ENCODE data around the gene SOWAHA.

The SOWAHA gene

DNA sequence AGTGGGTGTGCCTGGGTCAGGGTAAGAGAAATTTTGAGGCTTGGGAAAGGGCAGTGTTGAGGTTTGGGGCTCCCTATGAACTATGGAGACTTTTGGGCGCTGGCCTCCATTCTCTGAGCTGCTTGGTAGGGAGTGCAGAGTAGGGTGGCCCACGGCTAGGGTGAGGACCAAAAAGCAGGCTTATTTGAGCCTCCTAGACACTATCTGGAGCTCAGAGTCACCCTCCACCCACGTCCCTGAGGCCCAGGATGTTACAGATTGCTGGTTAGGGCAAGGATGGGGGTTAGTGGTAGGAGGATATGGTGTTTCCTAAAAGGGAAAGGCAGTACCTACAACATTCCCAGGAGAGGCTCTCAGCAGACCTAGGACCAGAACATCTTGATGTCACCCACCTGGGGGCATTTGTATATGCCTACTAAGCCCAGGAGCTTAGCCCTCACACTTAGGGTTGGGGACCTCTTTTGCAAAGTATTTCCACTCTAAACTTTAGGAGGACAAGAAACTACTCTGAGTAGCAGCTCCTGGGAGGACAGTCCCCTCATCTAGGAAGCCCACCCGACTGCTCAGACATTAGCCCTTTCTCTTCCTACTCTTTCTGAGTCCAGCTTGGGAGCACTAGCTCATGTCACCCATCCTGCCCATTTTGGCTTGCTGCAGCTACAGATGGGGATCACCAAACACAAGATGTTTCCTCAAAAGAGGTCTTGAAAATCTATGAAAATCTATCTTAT lies 15.0 kb downstream of the SOWAHA start:
- no peak for DNase-seq (ENCODE audit: low read depth)

DNA sequence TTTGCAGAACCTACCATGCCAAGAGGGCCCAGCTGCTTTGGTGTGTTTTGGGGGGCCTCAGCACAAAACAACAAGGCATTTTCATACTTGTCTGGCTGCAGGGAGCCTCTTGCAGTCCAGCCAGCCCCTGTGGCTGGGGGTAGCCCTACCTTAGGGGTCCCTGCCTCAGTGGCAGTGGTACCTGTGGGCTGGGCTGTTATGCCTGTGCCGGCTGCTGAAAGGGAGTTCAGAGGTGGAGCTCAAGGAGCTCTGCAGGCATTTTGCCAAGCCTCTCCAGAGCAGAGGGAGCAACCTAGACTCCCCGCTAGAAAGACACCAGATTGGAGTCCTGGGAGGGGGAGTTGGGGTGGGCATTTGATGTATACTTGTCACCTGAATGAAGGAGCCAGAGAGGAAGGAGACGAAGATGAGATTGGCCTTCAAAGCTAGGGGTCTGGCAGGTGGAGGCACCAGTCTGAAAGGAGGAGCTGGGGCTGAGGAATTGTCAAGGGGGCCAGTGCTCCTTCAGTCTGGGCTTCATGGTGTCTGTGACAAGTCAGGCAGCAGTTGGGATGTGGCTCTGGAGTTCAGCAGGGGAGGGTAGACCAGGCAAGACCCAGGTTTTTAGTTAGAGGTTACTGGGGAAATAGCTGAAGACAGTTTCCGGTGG lies 15.9 kb downstream of the SOWAHA start:
- DNase-seq (ENCODE audit: low read depth) = no peak

DNA sequence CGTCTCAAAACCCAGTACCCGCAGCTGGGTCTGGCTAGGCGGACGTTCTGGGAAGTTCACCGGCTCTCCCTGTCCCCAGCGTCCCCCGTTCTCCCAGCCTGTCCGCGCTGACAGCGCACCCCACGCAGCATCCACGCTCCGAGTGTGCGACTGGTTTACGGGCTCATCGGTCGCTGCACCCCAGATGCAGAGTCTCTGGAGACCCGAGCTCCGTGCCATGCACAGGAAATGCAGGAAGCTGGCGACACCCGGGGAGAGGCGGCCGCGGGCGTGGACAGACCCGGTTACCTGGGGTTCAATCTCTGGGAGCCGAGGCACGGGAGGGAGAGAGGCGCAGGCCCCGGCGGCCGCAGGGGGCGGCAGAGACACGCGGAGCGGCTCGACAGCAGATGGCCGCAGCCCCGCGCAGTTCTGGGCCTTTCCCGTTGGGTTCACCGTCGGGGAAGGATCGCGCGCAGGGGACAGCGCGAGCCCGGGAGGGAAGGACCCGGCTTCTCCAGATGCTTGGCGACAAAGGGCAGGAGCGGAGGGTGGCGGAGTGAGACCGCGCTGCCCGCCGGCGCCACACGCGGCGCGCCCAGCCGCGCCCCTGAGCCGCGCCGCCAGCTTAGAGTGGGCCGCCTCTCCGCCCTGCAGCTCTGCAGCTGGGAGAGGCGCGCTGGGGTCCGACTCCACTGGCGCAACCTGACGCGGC lies 16.8 kb downstream of the SOWAHA start:
- peak; percentile 51 for DNase-seq (ENCODE audit: low read depth)

DNA sequence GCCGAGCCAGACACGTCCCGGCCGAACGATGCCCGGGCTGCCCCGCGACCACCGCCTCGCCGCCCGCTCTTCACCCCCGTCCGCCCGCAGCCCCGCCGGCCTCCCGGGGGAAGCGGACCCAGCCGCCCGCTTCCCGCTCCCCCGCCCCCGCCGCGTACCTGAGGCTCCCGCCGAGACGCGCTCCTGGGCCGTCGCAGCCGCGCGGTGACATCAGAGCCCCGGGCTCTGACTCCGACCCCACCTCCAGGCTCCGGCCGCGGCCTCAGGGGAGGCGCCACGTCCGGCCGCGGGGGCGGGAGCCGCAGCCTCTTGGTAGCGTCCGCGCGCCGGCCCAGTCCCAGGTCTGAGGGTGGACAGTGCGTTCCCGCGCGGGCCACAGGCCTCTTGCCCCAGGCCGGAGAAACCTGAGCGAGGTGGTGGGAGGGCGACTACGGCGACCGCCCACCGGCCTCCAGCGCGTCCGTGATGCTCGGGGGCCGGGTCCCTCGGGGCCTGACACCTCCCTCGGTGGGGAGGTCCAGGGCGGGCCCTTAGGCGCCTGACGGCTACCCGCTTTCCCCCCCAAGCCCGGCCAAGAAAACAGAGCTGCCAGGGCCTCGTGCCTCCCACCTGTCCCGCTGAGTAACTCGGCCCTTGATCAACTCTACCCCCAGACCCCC lies 17.5 kb downstream of the SOWAHA start, which contains the start of gene SHROOM1:
TSS of gene SHROOM1 (minus strand) at position 212 of the 659 bp plus-strand sequence. CDS start 4,507 bp downstream, outside the sequence.
- no peak for DNase-seq (ENCODE audit: low read depth)

DNA sequence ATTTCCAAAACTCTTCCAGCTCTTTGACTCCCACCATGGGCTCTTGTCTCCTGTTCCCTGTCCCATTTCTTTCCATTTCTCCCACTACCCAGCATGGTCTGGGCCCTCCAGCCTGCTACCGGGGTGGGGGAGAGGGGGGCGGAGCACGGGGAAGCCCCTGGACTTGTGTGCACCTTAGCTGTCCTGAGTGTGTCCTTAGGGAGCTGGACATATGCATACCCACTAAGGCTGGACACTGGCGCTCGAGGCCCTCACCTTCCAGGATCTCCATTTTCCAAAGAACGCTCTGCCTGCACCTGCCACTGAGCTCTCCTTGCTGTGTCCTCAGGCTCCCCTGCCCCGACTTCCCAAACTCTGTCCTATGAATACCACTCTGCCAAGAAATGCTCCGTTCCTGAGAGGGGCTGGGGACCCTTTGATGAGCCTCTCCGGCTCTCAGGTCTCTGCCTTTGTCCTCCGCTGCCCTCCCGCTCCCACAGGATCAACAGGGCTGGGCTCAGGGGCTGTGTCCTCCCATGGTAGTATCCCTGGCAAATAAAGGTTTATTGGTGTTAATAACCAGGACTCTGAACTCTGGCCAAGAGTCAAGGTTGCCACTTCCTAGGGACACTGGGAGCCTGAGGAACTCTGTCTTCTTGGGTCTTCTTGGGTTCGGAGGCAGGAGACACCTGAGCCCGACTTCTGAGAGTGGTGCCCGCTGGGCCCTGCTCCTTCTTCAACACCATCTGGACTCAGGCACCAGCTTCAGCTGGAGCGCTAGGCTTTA lies 18.2 kb downstream of the SOWAHA start:
- DNase-seq (ENCODE audit: low read depth) = no peak

DNA sequence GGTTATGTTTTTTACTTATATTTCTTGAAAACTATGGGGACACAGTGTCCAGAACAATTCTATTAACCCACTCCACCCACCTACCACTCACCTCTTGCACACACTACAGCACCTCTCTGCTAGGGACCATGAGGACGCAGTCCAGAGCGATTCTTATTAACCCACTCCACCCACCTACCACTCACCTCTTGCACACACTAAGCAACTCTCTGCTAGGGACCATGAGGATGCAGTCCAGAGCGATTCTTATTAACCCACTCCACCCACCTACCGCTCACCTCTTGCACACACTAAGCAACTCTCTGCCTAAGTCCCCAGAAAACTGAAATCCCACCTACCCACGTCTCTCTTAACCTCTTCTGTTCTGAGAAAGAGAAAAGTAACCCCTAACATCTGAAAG lies 19.5 kb downstream of the SOWAHA start:
- no peak for DNase-seq (ENCODE audit: low read depth)

DNA sequence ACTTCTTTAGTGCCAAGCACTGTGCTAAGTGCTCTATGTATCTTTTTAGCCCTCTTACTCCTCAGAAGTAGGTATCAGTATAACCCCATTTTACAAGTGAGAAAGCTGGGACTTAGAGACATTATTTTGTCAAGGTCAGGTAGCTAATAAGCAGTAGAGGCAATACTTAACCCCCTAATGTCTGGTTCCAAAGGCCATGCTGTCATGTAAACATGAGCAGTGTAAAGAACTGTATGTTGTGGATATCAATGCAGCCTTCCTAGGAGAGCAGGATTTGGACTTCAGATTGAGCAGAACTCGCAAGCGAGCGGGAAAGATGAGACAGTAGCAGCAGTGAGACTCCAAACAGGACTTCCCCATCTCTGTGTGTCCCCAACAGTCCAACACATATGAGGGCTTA lies 21.0 kb downstream of the SOWAHA start:
- DNase-seq (ENCODE audit: low read depth) = no peak

DNA sequence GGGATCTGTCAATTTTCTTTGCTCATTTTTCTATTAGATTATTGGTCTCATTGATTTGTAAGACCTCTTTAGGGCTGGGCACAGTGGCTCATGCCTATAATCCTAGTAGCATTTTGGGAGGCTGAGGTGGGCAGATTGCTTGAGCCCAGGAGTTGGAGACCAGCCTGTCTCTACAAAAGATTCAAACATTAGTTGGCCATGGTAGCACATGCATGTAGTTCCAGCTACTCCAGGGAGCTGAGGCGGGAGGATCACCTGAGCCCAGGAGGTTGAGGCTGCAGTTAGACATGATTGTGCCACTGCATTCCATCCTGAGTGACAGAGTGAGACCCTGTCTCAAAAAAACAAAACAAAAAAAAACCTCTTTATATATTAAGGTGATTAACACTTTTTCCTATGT lies 23.8 kb downstream of the SOWAHA start:
- no peak for DNase-seq (ENCODE audit: low read depth)

DNA sequence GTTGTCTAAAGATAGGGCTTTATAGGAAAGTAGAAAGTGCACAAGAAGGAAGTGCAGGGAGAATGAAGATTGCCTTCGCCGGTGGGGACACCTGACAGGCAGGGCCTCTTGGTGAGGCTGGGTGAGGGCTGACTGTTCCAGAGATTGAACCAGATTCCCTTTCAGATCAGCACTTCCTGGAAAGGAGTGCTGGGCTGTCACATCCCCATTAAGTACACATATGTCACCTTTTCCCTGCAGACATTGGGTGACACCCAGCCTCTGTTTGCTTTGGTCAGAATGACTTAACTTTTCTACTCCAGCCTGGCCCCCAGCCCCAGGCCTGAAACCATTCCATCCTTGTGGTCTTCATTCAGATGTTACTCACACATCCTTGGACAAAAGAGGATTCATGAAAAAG lies 24.8 kb downstream of the SOWAHA start:
- no peak for DNase-seq (ENCODE audit: low read depth)

DNA sequence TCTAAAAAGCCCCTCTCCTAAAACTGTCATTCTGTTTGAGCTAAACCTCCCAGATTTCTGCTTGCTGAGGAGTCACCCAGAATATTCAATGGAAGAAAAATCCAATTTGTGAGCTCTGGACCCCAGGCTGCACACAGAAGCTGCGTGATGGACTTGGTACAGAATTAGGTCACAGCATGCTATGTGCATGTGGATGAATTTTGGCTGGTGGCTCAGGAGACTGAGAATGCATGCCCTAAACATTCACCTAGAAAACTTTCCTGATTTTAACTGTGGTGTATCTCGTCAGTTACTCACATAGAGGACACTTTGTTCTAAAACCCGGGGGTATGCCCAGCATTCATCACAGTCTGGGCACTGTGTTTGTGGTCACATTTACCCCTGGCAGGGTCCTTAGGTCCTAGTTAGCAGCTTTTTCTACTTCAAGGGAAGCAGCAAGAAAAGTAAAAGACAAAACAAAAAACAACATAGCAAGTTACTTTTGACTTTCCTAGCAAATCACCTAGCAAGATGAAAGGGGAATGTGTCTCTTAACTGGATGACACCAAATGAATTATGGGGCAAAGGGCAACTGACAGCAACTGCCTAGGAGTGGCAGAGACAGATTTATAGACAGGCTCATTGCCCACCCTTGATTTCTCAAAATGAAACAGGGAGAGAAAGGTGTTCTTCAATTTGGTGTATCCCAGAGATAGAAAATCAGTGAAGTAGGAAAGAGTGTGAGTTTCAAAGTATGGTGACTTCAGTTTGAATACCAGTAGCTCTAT lies 25.6 kb downstream of the SOWAHA start:
- DNase-seq (ENCODE audit: low read depth) = no peak

DNA sequence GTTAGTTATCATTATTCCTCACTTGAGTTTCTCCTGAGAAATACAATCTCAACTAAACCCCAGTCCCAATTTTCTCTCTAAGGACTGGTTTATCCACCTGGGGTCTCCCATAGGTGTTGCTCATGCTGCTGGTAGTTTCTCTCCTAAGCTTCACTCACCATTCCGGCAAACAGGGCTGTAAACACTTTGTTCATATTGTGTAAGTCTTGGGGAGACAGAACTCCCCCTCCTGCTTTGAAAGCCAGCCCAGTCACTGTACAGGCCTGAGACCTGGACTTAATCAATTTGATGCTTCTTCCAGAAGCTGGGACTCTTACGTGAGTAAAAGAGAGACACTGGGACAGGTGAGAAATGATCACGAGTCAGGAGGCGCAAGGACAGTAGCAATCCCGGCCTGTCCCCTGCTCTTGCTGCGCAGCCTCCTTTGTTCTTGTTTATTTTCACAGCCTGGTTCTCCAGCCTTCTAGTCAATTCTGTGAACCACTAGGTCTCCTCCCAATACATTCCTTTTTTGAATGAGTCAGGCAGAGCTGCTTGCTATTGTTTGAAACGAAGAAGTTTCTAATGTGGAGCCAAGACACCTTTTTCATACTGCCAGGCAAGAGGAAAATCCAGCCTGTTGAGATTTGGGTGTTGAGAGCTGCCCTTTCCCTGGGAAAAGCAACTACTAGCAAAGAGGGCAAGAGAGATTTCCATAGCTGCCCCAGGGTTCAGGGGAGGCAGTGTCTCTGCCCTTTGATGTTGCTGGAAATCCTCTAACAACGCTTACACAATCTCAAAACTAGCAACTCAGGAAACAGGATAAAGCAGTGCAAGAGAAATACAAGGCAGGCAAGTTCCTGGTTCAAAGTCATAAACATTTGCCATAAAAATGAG lies 26.6 kb downstream of the SOWAHA start:
- no peak for DNase-seq (ENCODE audit: low read depth)

DNA sequence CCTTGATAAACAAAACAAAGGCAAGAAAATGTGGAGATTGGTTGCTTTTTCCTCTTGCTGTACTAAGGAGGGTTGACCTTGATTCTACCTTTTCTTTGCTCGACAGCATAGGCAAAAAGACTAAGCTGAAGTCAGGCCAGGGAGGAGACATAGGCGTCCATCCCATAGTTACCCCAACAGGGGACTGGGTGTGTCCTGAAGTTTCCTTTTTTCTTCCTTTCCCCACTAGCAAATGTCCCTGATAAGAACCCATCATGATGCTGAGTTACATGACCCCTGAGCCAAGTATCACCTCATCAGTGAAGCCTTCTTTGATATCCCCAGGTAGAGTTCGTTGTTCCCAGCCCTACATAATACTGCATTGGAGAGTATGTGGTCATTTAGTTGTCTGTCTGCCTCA lies 27.2 kb downstream of the SOWAHA start:
- DNase-seq (ENCODE audit: low read depth) = no peak

DNA sequence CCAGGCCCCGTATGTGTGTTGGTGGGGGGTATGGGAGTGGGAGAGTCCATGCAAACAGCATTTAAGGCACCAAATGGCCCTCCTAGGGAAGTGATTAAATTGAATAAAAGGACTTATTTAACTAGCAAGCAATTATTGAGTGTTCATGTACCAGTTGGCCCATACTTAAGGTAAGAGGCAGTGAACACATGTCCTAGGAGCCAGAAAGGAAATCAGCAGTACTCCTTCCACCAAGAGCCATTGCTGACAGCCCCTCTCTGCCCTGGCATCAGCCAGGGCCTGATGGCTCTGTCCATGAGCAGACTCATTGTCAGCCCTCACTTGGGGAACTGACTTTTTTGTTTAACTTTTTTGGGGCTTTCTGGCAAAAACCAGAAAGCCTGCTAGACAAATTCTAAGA lies 27.8 kb downstream of the SOWAHA start:
- no peak for DNase-seq (ENCODE audit: low read depth)

DNA sequence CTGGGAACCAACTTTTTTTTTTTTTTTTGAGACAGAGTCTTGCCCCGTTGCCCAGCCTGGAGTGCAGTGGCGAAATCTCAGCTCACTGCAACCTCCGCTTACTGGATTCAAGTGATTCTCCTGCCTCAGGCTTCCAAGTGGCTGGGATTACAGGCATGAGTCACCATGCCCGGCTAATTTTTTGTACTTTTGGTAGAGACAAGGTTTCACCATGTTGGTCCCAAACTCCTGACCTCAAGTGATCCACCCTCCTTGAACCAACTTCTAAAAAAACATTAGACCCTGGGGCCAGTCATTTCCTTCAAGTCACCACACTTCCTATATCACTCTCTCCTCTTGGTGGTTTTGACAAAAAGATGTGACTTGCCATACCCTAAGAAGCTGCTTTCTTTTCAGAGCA lies 28.2 kb downstream of the SOWAHA start:
- no peak for DNase-seq (ENCODE audit: low read depth)

DNA sequence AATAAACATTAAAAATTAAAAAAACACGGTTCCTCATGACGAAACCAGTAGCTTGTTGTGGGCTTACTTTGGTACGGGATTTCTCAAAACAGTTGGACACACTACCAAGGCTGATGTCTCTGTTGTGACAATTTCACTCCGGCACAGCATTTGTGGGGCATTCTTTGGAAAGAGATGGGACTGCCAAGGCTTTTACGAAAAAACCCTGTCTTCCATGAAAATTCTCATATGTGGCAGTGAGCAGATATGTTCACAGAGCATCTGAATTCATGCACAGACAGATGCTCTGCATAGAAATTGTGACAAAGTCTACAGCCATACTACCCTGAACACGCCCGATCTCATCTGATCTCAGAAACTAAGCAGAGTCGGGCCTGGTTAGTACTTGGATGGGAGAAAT lies 35.2 kb downstream of the SOWAHA start:
- DNase-seq (ENCODE audit: low read depth) = no peak

DNA sequence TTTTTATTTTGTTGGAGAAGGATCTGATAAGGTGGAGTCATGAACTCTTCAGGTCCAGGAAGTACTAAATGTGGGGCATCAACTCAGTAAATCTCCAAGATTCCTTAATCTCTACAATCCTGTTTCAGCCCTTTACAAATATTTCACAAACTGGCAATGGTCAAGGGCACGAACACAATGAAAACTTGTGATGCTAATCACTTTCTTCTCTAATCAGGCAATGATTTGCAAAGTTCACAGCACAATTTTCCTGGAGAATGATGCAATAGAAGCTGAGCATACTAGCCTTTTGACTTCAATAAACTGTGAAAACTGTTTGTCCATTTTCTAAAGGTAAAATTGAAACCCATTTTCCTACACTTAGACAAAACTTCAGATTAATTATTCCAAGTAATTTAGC lies 36.2 kb downstream of the SOWAHA start:
- no peak for DNase-seq (ENCODE audit: low read depth)

DNA sequence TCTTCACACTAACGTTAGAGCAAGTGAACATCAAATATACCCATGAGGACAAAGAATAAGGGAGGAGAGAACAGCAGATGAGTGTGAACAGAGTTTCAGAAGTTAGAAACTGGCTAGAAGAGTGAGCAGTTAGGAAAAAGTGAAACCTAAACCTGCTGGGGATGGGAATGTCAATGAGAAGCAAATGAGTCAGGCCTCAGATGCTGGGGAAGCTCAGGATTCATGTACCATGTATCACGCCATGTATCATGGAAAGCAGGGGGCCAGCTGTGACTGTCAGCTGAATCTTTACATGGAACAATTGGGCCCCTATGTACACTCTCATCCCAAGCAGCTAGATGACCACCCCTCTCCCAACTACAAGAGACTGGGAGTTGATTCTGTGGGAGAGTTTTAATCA lies 37.0 kb downstream of the SOWAHA start:
- no peak for DNase-seq (ENCODE audit: low read depth)

DNA sequence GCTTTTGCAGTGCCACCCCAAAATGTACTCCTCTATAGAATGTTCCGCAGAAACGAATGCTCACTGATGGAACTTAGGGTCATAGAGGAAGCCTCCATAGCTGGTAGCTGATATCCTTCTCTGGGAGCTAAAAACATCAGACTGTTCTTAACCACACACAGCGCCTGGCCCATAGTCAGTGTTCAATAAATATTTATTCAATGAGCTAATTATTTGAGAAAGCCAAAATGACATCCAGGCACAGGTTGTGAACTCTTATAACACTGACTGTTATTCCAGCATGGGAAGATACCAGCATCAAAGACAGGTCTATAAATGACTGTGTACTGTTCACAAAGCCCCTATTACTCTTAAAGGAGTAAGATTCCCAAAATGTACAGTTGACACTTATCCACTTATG lies 40.2 kb downstream of the SOWAHA start:
- DNase-seq (ENCODE audit: low read depth) = no peak

DNA sequence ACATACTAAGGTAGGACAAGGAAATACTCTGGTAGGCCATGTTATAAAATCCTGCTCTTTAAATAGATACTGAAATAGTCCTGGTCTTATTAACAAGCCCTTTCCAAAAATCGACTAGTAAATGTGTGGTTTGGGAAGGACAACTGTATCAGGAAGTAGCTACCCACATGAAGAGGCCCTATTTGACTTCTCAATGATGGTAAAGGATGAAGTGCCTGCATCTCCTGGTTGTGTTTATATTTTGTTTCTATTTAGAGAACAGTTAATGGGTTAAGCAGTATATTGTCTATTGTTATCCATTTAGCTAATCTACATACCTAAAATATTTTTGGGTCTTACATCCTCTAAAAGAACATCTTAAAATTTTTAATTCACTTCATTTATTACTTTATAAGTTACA lies 40.7 kb downstream of the SOWAHA start:
- DNase-seq (ENCODE audit: low read depth) = no peak

DNA sequence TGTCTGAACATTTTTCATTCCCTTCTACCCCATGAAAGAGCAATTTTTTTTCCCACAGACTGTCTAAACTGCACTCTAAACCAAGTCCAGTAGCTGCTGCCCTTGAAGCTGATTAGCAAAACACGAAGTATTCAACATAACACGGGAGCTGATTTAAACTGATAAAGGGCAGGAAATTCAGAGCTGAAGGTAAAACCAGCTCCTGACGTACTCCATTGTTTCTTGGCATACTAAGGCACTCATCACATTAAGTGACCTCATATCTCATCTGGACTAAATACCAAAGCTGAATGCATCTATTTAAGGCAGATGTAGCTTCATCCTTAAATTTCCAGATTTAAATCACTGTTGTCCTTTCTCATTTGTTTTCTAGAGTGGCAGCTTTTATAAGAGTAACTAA lies 41.2 kb downstream of the SOWAHA start:
- no peak for DNase-seq (ENCODE audit: low read depth)

Measured in stimulated activated CD4-positive, alpha-beta T cell treated with anti-CD3 and anti-CD28 coated beads, Interleukin-2, amount 100 ng/mL, for 4 hours (primary cell).